Stomach (tissue), 4 donors: ENCODE measurements around the gene PIP4K2B.
"Not testable (repeated sequence)": the region's sequence is repeated elsewhere in the genome, so short reads cannot be mapped to it uniquely, and the experiment has no call there.

Experiments used
- POLR2A ChIP-seq, 4 donors: fragments of 450-650 bp; IDR thresholded peaks; one replicate each; pipeline ENCODE4 v1.6.1; 2016; ENCODE audit warnings: antibody characterized with exemption in 4 of 4, control low read depth in 2 of 4, mild to moderate bottlenecking in 1 of 4, moderate library complexity in 1 of 4
- TF ChIP-seq, protein P1 (sequence below), 7 experiments: fragments of 450-650 bp in 4 of 7; fragments of 200-600 bp in 3 of 7; sonication (generic) in 3 of 7; IDR thresholded peaks; one replicate each; pipeline ENCODE4 v1.5.1; 2016 to 2019; ENCODE audit warnings: antibody characterized with exemption in 7 of 7, control low read depth in 2 of 7, mild to moderate bottlenecking in 1 of 7

DNA sequence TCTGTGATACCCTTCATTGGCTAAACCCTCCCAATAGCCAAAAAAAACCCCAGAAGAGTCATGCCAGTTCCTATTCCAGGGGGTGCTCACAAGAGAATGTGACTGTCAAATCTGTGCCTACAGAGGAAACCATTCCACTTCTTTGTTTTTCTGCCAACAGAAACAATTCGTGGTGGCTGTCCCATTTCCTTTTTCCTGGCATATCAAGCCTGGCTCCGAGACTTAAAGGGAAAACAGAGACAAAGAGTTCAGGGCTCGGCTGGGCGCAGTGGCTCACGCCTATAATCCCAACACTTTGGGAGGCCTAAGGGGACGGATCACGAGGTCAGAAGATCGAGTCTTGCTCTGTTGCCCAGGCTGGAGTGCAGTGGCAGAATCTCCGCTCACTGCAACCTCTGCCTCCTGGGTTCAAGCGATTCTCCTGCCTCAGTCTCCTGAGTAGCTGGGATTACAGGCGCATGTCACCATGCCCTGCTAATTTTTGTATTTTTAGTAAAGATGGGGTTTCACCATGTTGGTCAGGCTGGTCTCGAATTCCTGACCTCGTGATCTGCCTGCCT lies 9.1 kb downstream of the PIP4K2B start:
- TF ChIP-seq POLR2A (IDR thresholded peaks at IDR 0.05): not testable (repeated sequence)
- TF ChIP-seq, protein P1, sequence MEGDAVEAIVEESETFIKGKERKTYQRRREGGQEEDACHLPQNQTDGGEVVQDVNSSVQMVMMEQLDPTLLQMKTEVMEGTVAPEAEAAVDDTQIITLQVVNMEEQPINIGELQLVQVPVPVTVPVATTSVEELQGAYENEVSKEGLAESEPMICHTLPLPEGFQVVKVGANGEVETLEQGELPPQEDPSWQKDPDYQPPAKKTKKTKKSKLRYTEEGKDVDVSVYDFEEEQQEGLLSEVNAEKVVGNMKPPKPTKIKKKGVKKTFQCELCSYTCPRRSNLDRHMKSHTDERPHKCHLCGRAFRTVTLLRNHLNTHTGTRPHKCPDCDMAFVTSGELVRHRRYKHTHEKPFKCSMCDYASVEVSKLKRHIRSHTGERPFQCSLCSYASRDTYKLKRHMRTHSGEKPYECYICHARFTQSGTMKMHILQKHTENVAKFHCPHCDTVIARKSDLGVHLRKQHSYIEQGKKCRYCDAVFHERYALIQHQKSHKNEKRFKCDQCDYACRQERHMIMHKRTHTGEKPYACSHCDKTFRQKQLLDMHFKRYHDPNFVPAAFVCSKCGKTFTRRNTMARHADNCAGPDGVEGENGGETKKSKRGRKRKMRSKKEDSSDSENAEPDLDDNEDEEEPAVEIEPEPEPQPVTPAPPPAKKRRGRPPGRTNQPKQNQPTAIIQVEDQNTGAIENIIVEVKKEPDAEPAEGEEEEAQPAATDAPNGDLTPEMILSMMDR (IDR thresholded peaks at IDR 0.05): not testable (repeated sequence)
